OCI-LY7 (cell line): ENCODE results near the gene PRPF40A. TPM values are rescaled to one million over a fixed set of nuclear protein-coding genes. Genes with fewer than 3 reads are reported as not detected.
A peak's percentile ranks its signal among the peaks of the same experiment; 100 is the strongest.
"Not testable (repeated sequence)": the region's sequence is repeated elsewhere in the genome, so short reads cannot be mapped to it uniquely, and the experiment has no call there.

Source experiments
- BruUV-seq: library from RNA; stranded (reverse); fragments of 400-500 nt; replicated peaks from 2 replicates; lab custom pipeline; 2021; lab: Mats Ljungman, UMichigan
- CTCF ChIA-PET: fragments of 300-600 bp; sonication (Branson Sonifier 250); formaldehyde crosslinking; loops from one replicate; lab custom pipeline; 2022; ENCODE audit warnings: antibody characterized with exemption; ENCODE audit not compliant: unreplicated experiment; lab: Charles Lee
- POLR2A ChIA-PET: fragments of 300-600 bp; sonication (Branson Sonifier 250); formaldehyde crosslinking; loops from one replicate; lab custom pipeline; 2022; ENCODE audit warnings: antibody characterized with exemption; lab: Charles Lee
- DNase-seq: peaks from one replicate; pipeline ENCODE4 v3.0.0-alpha.2; 2015; ENCODE audit warnings: low spot score
- H2AFZ ChIP-seq: fragments of 200-600 bp; sonication (generic), shearing (Covaris generic); 2 replicates; pipeline ENCODE4 v1.6.1; 2014; ENCODE audit warnings: mild to moderate bottlenecking, antibody characterized with exemption, low read length, moderate library complexity
- H3K27ac ChIP-seq: fragments of 200-600 bp; sonication (generic); 2 replicates; pipeline ENCODE4 v1.5.1; 2014; ENCODE audit warnings: mixed run types, low read depth, mild to moderate bottlenecking, moderate library complexity, low read length, inconsistent platforms; ENCODE audit not compliant: poor library complexity, severe bottlenecking
- H3K36me3 ChIP-seq: fragments of 200-600 bp; sonication (generic); 2 replicates; pipeline ENCODE4 v1.6.1; 2014; ENCODE audit warnings: mild to moderate bottlenecking, antibody characterized with exemption, low read length, moderate library complexity, mixed read lengths; ENCODE audit not compliant: insufficient read depth
- H3K4me1 ChIP-seq: fragments of 200-600 bp; sonication (generic); 2 replicates; pipeline ENCODE4 v1.5.1; 2014; ENCODE audit warnings: mild to moderate bottlenecking, low read length; ENCODE audit not compliant: insufficient read depth, poor library complexity, severe bottlenecking
- H3K4me2 ChIP-seq: fragments of 200-600 bp; sonication (generic); 2 replicates; pipeline ENCODE4 v1.6.1; 2014; ENCODE audit warnings: mild to moderate bottlenecking, low read length
- H3K4me3 ChIP-seq: fragments of 200-600 bp; sonication (generic); 2 replicates; pipeline ENCODE4 v1.5.1; 2014; ENCODE audit warnings: mild to moderate bottlenecking, low read depth, low read length; ENCODE audit not compliant: poor library complexity, severe bottlenecking
- H3K79me2 ChIP-seq: fragments of 200-600 bp; sonication (generic); 2 replicates; pipeline ENCODE4 v1.6.1; 2016; ENCODE audit warnings: low read depth, mild to moderate bottlenecking, low read length, moderate library complexity, mixed read lengths; ENCODE audit not compliant: insufficient read depth
- H3K9me2 ChIP-seq: fragments of 200-600 bp; sonication (generic); 2 replicates; pipeline ENCODE4 v1.6.1; 2016; ENCODE audit warnings: mild to moderate bottlenecking, low read length, mixed read lengths; ENCODE audit not compliant: insufficient read depth
- H3K9me3 ChIP-seq: fragments of 200-600 bp; sonication (generic); 2 replicates; pipeline ENCODE4 v1.6.1; 2014; ENCODE audit warnings: mild to moderate bottlenecking, mixed run types, low read length, mixed read lengths
- H4K20me1 ChIP-seq: fragments of 200-600 bp; sonication (generic); 2 replicates; pipeline ENCODE4 v1.6.1; 2014; ENCODE audit warnings: mild to moderate bottlenecking, antibody characterized with exemption, low read length, moderate library complexity, mixed read lengths; ENCODE audit not compliant: insufficient read depth
- EZH2phosphoT487 ChIP-seq: fragments of 200-600 bp; sonication (generic); IDR thresholded peaks from 2 replicates; pipeline ENCODE4 v1.6.1; 2018; ENCODE audit warnings: low read depth, borderline replicate concordance, mild to moderate bottlenecking, mixed run types, antibody characterized with exemption, low read length, moderate library complexity, mixed read lengths
- intact Hi-C: fragments of 100-400 bp; cut with micrococcal nuclease; formaldehyde crosslinking; loops from one replicate; pipeline ENCODE4 v1.10.0; 2022; ENCODE audit not compliant: unreplicated experiment
- total RNA-seq, 2 experiments: library from RNA; depleted of rRNA in 1 of 2; stranded (reverse); fragments of >200 nt in 1 of 2; shearing (Covaris generic) in 1 of 2; gene quantifications; 2 replicates each; pipeline ENCODE4 v1.2.3, GENCODE V29; 2014 to 2022
- TF ChIP-seq, protein P1 (sequence below): fragments of 200-600 bp; sonication (generic); conservative IDR thresholded peaks from 2 replicates; pipeline ENCODE4 v1.5.1; 2014; ENCODE audit warnings: mild to moderate bottlenecking, antibody characterized with exemption, low read length, moderate library complexity, mixed read lengths

Gene PRPF40A
- total RNA-seq, 2 experiments from 2014 or later, result 156 to 177 TPM

DNA sequence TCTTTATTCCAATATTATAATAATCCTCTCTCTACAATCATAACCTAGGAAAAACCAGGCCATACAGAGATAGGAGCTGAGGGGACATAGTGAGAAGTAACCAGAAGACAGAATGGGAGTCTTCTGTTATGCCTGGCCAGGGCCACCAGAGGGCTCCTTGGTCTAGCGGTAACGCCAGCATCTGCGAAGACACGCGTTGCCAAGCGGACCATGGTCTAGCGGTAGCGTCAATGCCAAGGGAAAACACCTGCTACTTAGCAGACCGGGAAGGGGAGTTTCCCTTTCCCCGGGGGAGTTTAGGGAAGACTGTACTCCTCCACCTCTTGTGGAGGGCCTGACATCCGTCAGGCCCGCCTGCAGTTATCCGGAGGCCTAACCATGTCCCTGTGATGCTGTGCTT lies 37.8 kb upstream of the PRPF40A start:
- Histone ChIP-seq H3K4me3 (no peak overlapping the region), H2AFZ (no peak overlapping the region), H3K4me2 (no peak overlapping the region), H3K36me3 (peaks cover 96% of the 10 kb centered on the region), H4K20me1 (no peaks in the 10 kb centered on the region), H3K9me2 (no peaks in the 10 kb centered on the region), H3K9me3 (no peaks in the 10 kb centered on the region; the same call in 1 of the 2 replicates), H3K27ac (no peak overlapping the region), H3K79me2 (peaks cover 18% of the 10 kb centered on the region; the same call in 1 of the 2 replicates), H3K4me1 (no peaks in the 10 kb centered on the region)
- TF ChIP-seq EZH2phosphoT487, result no peak
- TF ChIP-seq, protein P1, sequence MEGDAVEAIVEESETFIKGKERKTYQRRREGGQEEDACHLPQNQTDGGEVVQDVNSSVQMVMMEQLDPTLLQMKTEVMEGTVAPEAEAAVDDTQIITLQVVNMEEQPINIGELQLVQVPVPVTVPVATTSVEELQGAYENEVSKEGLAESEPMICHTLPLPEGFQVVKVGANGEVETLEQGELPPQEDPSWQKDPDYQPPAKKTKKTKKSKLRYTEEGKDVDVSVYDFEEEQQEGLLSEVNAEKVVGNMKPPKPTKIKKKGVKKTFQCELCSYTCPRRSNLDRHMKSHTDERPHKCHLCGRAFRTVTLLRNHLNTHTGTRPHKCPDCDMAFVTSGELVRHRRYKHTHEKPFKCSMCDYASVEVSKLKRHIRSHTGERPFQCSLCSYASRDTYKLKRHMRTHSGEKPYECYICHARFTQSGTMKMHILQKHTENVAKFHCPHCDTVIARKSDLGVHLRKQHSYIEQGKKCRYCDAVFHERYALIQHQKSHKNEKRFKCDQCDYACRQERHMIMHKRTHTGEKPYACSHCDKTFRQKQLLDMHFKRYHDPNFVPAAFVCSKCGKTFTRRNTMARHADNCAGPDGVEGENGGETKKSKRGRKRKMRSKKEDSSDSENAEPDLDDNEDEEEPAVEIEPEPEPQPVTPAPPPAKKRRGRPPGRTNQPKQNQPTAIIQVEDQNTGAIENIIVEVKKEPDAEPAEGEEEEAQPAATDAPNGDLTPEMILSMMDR, result peak; percentile 50
- ChIA-PET POLR2A (no interaction called here), CTCF (no interaction called here)
- DNase-seq, result no peak
- no TSS peak for BruUV-seq
- intact Hi-C loops, result no loop called here

- BruUV-seq, H3K9me2 ChIP-seq, H2AFZ ChIP-seq, DNase-seq, intact Hi-C loops, H4K20me1 ChIP-seq, CTCF ChIA-PET, H3K4me3 ChIP-seq, H3K4me2 ChIP-seq, H3K4me1 ChIP-seq, POLR2A ChIA-PET, H3K9me3 ChIP-seq, H3K27ac ChIP-seq: not testable (repeated sequence)
- peaks cover 39% of the 10 kb centered on the region; the same call in 1 of the 2 replicates for H3K79me2 ChIP-seq
- H3K36me3 ChIP-seq, result peaks cover 94% of the 10 kb centered on the region
Observed at GRCh38 chr2:152747751-152748150, 30.5 kb upstream of the PRPF40A start.

DNA sequence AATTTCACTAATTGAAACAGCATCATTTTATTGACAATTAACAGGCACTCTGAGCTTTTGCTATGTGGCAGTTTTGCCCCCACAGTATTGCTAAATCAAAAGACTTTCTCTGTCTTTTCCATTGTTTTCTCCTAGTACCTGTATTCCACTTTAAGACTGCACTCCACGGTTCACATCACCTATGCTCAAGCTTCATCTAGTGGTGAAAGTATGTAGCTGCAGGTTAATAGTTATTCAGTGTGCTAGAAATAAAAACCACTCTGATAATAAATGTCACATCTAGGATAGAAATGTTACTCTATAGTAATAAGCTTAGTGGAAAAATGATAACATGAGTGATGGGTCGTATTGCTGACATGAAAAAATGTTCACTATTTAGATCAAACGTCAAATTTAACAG lies 25.7 kb upstream of the PRPF40A start:
- BruUV-seq, result no TSS peak
- intact Hi-C loops, result no loop called here

More for the DNA sequence above, 25.7 kb upstream of the PRPF40A start:
- Histone ChIP-seq H3K4me3 (no peak overlapping the region), H3K27ac (no peak overlapping the region), H4K20me1 (0 out of 2 replicates have a peak, but pooled peaks cover 4% of the 10 kb centered on the region), H3K9me3 (peaks cover 12% of the 10 kb centered on the region; the same call in 1 of the 2 replicates), H2AFZ (no peak overlapping the region), H3K4me2 (no peak overlapping the region), H3K79me2 (peaks cover 56% of the 10 kb centered on the region; the same call in 1 of the 2 replicates), H3K36me3 (peaks cover 91% of the 10 kb centered on the region), H3K9me2 (no peaks in the 10 kb centered on the region), H3K4me1 (no peaks in the 10 kb centered on the region)
- CTCF ChIA-PET, result interaction anchor here (1.0 to 1.1 kb wide), 3 partner anchors 8 to 78 kb away, joined by 3 to 5 read pairs (median 3); no protein-coding TSS in a partner anchor
- POLR2A ChIA-PET, result interaction anchor here (0.6 to 2.7 kb wide), 9 partner anchors 12 to 459 kb away, joined by 3 to 12 read pairs (median 3); no protein-coding TSS in a partner anchor
- TF ChIP-seq EZH2phosphoT487, result no peak
- TF ChIP-seq, protein P1, result peak; percentile 77
- peak; percentile 33 for DNase-seq
